ENCODE measurements around the gene MAPK1.
"Not testable (repeated sequence)": the region's sequence is repeated elsewhere in the genome, so short reads cannot be mapped to it uniquely, and the experiment has no call there.

Gene MAPK1

DNA sequence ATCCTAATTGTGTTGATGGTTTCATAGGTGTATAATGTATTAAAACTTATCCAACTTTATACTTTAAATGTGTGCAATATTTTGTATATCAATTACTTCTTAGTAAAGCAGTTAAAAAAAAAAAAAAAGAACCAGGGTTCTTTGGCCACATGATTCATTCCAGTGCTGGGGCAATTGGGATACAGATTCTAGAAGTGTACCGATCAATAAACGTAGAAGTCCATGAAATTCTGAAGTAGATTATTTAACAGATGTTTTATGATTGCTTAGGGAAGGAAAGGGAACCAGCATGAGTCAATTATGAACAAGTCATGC is 51.0 kb downstream of the MAPK1 start:
- no peak overlapping the region for H3K4me3 ChIP-seq (ENCODE audit: low read depth, low read length)
- no peaks in the 10 kb centered on the region for H3K9me3 ChIP-seq
- TF ChIP-seq CTCF (IDR thresholded peaks at IDR 0.05; ENCODE audit: low read depth, low read length), result no peak
- no peaks in the 10 kb centered on the region for H3K4me1 ChIP-seq
- DNase-seq, result no peak
- no peaks in the 10 kb centered on the region for H3K36me3 ChIP-seq
- H3K27me3 ChIP-seq, result no peaks in the 10 kb centered on the region

DNA sequence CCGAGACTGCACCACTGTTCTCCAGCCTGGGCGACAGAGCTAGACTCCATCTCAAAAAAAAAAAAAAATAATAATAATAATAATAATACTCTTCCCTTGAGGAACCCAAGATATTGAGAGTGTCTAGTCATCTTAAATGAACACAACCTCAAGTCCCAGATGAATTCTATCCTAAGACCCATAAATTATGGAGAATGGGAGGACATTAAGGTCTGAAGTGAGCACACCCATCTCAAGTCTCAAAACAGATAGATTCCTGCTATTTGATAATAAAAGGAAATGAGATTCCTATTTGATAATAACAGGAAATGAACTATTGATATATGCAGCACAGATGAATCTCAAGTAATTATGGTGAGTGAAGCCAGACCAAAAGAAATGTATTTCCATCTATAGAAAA is 51.5 kb downstream of the MAPK1 start:
- no peaks in the 10 kb centered on the region for H3K9me3 ChIP-seq
- DNase-seq, result no peak
- TF ChIP-seq CTCF (IDR thresholded peaks at IDR 0.05; ENCODE audit: low read depth, low read length), result no peak
- H3K4me3 ChIP-seq (ENCODE audit: low read depth, low read length), result no peak overlapping the region
- no peaks in the 10 kb centered on the region for H3K4me1 ChIP-seq
- no peaks in the 10 kb centered on the region for H3K36me3 ChIP-seq
- H3K27me3 ChIP-seq, result no peaks in the 10 kb centered on the region

- no peak for TF ChIP-seq CTCF (IDR thresholded peaks at IDR 0.05; ENCODE audit: low read depth, low read length)
- DNase-seq, result no peak
- Histone ChIP-seq H3K4me3 (ENCODE audit: low read depth, low read length) (no peak overlapping the region), H3K9me3 (no peaks in the 10 kb centered on the region), H3K4me1 (no peaks in the 10 kb centered on the region), H3K27me3 (no peaks in the 10 kb centered on the region), H3K36me3 (no peaks in the 10 kb centered on the region)
Observed at GRCh38 chr22:21815357-21815756, 52.1 kb downstream of the MAPK1 start.

DNA sequence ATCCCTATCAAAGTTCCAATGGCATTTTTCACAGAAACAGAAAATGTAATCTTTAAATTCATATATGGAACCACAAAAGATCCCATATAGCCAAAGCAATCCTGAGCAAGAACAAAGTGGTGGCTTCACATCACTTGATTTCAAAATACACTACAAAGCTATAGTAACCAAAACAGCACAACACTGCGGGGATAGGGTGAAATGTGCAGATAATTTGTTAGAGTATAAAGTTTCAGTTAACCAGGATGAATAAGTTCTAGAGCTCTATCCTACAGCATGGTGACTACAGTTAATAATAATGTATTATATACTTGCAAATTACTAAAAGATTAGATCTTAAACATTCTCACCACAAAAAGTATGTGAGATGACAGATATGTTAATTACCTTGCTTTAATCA is 55.5 kb downstream of the MAPK1 start:
- Histone ChIP-seq H3K4me1 (peaks cover 18% of the 10 kb centered on the region), H3K27me3 (no peaks in the 10 kb centered on the region), H3K9me3 (no peaks in the 10 kb centered on the region), H3K36me3 (peaks cover 3% of the 10 kb centered on the region; the same call in 1 of the 2 replicates), H3K4me3 (ENCODE audit: low read depth, low read length) (no peak overlapping the region)
- TF ChIP-seq CTCF (IDR thresholded peaks at IDR 0.05; ENCODE audit: low read depth, low read length), result no peak
- no peak for DNase-seq

DNA sequence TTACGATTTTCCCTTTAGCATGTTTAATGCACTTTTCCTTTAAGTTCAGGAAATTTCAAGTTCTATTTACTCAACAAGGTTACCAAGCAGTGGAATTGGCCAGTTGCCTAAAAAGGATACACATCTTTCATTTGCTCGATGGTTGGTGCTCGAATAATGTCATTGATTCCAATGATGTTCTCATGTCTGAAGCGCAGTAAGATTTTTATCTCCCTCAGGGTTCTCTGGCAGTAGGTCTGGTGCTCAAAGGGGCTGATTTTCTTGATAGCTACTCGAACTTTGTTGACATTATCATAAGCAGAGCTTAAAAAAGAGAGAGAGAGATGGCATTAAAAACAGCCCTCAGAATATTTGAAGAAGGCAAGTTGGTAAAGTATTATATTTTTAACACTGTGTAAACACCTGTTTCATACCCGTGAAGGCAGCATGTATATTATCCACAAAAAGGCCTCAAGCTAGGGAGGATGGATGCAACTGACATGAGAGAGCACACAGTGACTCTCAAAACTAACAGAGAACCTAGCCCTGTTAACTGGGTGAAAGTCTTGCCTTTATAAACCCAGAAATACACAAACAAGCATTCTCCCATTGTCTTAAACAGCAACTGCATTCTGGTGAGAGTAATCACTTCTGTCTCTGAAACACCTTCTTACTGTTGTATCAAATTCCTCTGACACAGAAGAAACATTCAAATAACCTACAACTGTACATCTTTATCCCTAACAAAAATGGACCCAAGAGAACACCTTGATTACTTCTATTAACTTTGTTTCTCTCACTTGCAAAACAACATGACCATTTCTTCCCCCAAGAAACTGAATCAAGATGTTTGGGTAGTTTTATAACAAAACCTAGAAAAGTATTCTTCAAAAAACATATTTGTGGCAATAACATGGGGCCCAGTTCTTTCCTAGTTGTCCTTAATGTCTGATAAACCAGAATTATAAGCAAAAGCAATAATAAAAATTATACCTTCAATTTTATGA is 59.6 kb downstream of the MAPK1 start:
- no peak for DNase-seq
- H3K4me1 ChIP-seq, result peaks cover 18% of the 10 kb centered on the region
- peaks cover 37% of the 10 kb centered on the region for H3K36me3 ChIP-seq
- no peaks in the 10 kb centered on the region for H3K9me3 ChIP-seq
- H3K4me3 ChIP-seq (ENCODE audit: low read depth, low read length), result no peak overlapping the region
- no peak for TF ChIP-seq CTCF (IDR thresholded peaks at IDR 0.05; ENCODE audit: low read depth, low read length)
- no peaks in the 10 kb centered on the region for H3K27me3 ChIP-seq

DNA sequence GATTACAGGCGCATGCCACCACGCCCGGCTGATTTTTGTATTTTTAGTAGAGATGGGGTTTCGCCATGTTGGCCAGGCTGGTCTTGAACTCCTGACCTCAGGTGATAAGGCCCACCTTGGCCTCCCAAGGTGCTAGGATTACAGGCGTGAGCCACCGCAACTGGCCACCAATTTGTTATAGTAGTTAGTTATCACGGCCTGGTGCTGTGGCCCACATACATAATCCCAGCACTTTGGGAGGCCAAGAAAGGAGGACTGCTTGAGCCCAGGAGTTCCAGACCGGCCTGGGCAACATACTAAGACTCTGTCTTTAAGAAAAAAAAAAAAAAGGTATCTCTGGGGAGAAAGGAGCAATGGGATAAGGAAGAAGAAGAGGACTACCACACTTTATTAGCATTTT is 62.1 kb downstream of the MAPK1 start:
- H3K4me1 ChIP-seq, result peaks cover 18% of the 10 kb centered on the region
- DNase-seq; H3K4me3 ChIP-seq (ENCODE audit: low read depth, low read length); H3K9me3 ChIP-seq; H3K27me3 ChIP-seq: not testable (repeated sequence)
- H3K36me3 ChIP-seq, result peaks cover 55% of the 10 kb centered on the region
